Fibroblast of peridontal ligament (primary cell): ENCODE measurements around the gene ZNF839.

ENCODE experiments used
- DNase-seq: peaks from one replicate; pipeline ENCODE4 v3.0.0-alpha.2; 2010; ENCODE audit errors: extremely low read depth

The ZNF839 gene

DNA sequence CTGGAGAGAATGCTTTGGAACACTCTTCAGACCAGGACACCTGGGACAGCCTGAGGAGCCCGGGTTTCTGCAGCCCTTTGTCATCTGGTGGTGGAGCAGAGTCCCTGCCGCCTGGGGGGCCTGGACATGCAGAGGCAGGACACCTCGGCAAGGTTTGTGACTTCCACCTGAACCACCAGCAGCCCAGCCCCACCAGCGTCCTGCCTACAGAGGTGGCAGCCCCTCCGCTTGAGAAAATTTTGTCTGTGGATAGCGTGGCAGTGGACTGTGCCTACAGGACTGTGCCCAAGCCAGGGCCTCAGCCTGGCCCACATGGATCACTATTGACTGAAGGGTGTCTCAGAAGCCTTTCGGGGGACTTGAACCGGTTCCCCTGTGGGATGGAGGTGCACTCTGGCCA lies 22.0 kb downstream of the ZNF839 start:
- no peak for DNase-seq

DNA sequence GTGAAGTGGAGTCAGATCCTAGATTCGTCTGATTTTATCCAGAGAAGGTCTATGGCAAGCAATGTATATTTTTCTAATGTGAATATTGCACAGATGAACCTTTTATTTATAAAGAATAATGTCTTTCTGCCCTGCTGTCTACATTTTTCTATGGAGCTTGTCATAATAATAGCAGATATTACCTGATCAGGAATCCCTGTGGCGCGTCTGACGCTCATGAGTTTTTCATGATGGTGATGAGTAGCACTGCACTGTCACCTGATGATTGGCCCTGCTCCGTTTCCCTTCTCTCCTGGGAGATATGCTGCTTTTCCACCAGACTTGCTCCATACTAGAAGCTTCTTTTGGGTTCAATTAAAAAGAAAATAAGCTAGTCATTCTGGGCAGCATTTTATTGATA lies 22.7 kb downstream of the ZNF839 start:
- no peak for DNase-seq

DNA sequence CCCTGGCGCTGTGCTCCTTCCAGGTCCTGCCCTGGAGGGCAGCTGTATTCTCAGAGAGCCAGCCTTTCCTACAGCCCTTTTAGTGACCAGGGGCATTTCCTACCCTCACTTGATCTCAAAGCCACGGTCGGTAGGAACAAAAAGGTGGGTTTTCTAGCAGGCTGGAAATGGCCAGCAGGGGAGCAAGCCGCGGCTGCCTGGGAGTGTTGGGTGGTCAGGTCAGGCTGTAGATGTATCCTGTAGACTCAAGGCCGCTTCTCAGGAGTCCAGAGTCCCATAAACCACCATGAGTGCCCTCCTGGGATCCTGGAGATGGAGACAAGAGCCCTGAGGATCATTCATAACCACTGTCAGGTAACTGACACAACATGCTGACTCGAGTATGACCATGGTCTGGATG lies 24.5 kb downstream of the ZNF839 start:
- no peak for DNase-seq

DNA sequence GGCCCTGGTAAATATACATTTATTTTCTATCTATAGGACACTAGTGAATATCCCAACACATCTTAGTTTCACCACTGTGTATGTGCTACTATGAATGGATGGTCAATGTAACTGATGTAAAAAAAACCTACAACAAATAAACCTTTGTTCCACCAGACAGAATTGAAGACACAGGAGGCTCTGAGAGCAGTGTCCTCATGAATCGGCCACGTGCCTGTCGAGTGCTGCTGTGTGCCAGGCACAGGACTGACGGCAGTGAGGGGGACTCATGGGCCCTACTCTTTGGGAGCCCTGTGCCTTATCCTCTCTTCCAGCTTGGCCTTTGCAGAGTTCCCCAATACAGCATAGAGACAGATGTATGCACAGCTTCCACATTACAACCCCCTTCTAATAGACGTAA lies 24.9 kb downstream of the ZNF839 start:
- DNase-seq: no peak

DNA sequence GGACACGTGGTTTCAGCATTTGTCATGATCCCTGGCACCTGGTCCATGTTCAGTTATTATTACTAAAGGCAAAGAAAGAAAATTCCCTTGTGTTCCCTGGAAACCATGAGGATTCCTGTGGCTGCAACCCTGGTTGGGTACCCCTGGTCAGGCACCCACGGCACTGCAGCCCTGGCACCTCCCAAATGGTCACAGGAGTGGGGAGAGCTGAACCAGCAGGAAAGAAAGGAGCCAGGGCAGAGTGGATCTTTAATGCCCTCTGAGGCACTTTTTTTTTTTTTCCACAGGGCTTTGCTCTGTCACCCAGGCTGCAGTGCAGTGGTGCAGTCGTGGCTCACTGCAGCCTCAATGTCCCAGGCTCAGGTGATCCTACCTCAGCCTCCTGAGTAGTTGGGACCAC lies 25.7 kb downstream of the ZNF839 start:
- no peak for DNase-seq

DNA sequence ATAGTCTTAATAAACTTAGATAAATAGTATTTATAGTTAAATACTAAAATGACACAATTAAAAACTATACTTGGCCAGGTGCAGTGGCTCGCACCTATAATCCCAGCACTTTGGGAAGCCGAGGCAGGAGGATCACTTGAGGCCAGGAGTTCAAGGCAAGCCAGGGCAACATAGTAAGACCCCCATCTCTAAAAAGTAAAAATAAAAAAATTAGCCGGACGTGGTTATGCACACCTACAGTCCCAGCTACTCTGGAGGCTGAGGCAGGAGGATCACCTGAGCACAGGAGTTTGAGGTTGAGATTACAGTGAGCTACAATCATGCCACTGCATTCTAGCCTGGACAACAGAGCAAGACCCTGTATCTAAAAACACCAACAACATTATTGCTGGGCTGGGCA lies 27.1 kb downstream of the ZNF839 start:
- DNase-seq: no peak

DNA sequence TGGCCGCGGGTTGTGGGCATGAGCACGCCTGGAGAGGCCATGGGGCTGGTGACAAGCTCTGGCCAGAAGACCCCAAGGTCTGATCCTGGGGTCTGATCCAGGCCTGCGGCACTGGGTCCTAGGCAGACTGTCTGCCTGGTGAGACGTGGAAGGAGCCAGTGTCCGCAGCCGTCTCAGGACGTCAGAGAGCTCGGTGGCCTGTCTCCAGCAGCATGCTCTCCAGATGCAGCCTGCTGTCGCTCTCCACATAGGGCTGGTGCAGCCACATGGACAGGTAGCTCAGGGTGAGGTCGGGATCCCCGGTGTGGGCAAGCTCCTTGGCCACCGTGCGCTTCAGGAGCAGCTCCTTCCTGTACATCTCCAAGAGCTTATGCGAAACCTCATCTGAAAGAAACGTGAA lies 28.8 kb downstream of the ZNF839 start:
- no peak for DNase-seq

DNA sequence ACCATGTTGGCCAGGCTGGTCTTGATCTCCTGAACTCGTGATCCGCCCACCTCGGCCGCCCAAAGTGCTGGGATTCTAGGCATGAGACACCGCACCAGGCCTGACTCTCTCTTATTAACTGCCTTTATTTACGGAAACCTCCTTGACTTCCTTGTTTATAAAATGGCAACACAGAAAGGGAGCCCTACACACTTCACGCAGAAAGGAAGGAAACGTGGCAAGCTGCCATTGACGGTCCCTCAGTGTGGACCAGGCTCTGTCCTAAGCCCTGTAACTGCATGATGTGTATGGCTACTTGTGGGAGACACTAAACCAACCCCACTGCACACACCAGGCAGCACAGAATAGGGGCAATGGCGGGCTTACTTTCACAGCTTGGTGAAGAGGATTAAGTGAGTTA lies 31.5 kb downstream of the ZNF839 start:
- DNase-seq: no peak

DNA sequence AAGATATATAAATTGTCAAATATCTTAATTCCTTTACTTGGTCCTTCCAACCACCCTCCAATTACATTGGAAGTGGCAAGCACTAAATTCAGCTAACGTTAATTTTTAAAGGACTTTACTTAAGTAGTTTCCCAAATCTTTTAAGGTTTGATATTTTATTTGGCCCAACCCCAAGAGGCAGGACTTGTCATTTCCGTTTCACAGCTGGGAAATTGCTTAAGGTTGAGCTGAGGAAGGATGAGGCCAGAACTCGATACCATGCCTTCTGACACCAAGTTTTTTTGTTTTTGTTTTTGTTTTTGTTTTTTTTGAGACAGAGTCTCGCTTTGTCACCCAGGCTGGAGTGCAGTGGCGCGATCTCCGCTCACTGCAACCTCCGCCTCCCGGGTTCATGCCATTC lies 32.0 kb downstream of the ZNF839 start:
- peak; percentile 4 for DNase-seq

DNA sequence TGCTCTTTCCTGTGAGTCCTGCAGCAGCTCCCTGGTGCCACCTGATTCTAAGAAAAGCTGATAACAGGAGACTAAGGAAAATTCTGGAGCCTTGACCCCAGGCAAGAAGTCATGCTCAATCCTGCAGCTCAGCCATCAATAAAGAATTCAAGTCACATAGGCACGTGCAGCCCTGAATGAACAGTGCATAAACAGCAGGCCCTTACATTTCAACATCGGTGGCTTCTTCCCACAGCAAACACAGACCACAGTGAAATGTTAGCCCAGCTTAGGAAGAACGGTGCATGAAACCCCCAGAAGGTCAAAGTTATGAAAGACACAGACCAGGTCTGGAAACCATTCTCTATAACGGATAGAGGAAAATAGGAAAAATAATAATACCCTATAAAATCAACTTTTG lies 32.7 kb downstream of the ZNF839 start:
- no peak for DNase-seq

DNA sequence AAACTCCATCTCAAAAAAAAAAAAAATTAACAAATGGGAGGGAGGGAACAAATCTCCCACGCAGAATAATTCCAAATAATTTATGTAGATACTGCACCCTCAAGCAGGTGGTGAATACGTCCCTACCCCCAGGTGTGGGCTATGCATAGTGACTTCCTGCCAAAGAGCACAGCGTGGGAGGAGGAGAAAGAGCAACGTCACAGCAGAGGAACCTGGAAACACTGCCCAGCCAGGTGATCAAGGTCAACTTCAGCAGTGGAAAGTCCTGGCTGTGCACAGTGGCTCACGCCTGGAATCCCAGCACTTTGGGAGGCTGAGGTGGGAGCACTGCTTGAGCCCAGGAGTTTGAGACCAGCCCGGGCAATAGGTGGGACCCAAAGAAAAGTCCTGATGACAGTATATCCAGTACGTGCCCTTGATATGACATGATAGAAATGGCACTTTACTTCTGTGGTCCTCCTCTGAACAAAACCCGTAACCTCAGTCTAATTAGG lies 33.6 kb downstream of the ZNF839 start:
- DNase-seq: no peak

DNA sequence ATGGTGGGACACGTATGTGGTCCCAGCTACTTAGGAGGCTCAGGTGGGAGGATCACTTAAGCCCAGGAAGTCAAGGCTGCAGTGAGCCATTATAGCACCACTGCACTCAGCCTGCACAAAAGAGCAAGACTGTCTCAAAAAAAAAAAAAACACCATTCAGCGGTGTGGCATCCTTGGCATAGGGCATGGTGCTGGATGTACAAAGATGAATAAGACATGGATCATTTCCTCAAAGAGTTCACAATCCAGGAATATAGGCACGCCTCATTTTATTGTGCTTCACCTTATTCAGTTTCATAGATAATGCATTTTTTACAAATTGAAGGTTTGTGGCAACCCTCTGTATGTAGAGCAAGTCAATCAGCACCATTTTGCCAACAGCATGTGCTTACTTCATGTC lies 36.7 kb downstream of the ZNF839 start:
- no peak for DNase-seq

DNA sequence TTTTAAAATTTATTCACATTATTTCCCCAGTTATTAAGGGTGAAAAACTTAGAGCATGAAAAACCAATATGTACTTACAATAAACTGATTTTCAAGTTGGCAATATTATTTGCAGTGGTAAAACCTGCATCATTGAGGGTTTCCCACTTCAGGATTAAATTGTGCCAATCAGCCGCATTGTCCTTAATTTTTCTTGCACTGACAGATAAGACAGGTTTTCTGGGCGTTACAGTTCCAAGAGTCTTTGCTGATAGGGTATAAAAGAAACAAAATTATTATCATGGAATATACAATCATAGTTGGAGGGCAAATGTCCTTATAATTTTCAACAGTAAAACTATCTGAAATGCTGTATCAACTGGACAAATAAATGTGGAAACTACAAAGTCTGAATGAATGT lies 39.8 kb downstream of the ZNF839 start:
- no peak for DNase-seq

DNA sequence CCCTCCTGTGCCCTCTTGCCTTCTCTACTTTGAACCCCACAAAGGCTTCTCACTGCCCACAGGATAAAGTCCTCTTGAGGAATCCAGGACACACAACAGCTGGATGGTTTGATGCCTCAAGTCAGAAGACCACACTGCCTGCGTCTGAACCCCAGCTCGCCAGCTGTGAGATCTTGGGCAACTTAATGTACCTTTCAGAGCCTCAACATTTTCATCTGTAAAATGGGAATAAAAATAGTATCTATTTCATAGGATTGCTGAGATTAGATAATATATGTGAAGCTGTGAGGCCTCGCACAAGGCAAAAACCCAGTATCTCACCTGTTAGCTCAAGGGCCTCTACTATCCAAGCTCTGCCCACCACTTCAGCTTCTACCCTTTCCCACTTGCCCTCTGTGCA lies 40.8 kb downstream of the ZNF839 start:
- DNase-seq: no peak

DNA sequence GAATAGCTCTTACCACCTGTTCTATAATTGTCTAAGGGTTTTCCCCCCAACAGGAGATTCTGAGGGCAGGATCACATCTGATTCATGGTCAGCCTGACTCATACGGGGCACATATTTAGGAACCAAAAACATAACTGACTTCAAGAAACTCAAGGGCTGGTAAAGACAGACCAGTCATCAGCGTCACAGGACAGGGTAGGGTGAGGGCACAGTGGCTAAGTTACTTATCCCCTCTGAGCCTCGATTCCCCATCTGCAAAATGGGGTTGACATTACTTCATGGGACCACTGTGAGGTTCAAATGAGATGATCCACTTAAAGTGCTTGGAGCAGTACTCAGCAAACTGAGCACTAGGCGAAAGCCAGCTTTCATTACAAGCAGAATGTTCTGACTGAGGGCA lies 42.5 kb downstream of the ZNF839 start:
- peak; percentile 33 for DNase-seq

DNA sequence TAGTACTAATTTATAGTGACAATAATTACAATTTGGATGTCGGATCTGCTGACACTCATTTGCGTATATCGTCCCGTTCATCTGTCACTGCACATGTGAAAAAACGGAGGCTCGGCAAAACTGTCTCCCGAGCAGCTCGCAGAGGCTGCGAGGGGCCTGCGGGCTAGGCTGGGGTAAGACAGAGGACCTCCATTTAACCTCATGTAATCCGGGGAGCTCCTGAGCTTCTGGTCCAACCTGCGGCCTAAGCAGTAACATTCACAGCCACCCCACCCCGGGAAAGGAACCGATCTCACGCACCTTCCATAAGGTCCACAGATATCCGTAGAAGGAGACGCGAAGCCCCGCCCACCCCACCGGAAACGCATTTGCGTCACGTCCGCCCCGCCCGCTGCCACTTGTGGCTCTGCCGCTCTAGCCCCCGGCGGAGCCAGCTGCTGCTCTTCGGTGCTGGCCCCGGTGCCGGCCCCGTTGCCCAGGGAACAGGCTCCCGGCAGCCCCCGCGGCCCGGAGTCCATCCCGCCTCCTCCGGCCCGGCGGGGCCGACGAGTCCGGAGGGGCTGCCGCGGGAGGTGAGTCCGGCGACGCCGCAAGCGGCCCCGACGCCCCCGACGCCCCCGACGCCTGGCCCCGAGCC lies 43.1 kb downstream of the ZNF839 start, which contains the start of the genes CINP and TECPR2:
Gene CINP (minus strand): TSS at position 346 of the 637 bp plus-strand sequence. CDS start 39 bp downstream, at position 307.
Gene TECPR2 (plus strand): TSS at position 397 of the 637 bp plus-strand sequence. CDS start 13,781 bp downstream, outside the sequence.
- DNase-seq: peak; percentile 91

DNA sequence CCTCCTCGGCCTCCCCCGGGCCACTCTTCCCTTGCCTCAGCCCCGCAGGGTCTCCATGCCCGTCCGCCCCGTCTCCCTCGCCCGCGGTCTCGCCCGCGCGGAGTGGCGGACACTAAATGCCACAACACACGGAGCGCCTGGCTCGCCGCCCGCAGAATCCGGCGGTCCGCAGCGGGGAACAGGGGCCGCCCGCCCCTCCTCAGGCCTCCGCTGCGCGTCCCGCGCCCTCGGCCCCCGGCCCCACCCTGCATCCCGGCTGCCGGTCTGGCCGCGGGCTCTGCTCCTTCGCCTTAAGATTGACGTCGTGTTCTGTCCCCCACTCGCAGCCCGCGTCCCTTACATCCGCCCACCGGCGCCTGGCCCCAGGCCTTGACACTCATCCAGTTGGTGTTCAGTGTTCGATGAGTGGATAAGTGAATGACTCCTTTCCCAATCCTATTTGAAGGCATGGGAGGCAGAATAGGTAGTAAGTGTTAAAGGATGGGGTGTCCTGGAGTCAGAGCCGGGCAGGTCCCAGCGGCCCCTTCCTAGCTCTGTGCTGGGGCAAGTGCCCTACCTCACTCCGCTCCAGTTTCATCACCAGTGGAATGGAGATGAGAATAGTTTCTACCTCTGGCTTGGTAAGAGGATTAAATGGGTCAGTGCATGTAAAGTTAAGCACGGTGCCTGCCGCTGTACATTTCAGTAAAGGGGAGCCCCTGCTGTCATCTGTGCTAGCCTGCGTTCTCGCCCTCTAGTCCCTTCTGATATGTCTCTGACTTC lies 43.8 kb downstream of the ZNF839 start:
- peak; percentile 30 for DNase-seq

DNA sequence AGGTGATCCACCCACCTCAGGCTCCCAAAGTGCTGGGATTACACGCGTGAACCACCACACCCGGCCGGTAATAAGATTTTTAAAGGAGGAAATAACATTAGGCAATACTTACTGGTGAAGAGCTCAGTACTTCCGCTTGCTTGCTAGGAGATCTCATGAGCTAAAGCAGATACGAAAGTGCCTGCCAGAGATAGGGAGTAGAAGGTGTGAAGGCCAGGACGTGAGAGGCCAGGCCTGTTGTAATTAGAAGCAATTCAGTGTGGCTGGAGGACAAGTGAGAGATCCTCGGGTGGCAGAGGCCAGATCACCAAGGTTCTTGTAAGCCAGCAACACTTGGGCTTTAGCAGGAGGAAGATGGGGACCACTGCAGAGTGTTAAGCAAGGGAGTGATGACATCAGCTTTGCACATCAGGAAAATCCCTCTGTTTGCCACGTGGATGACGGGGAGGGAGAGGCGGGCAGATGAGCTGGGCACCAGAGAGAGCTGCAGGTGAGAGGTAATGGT lies 50.8 kb downstream of the ZNF839 start:
- DNase-seq: no peak

DNA sequence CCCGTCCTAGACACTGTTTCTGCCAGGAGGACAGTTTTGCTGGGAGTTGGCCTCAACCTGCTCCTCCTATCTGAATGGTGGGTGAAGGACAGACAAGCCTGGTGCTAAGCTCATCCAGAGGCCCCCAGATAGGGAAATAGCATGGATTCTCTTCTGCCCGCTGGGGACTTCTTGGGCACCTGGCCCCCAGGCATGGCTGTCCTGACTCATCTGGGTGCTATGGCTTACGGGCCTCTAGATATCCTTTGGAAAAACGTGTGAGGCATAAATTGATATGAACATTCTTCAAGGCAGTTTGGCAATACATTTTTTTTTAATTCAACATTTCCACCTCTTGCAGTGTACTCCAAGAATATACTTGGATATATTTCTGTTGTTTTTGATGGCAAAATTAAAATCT lies 51.8 kb downstream of the ZNF839 start:
- DNase-seq: no peak

DNA sequence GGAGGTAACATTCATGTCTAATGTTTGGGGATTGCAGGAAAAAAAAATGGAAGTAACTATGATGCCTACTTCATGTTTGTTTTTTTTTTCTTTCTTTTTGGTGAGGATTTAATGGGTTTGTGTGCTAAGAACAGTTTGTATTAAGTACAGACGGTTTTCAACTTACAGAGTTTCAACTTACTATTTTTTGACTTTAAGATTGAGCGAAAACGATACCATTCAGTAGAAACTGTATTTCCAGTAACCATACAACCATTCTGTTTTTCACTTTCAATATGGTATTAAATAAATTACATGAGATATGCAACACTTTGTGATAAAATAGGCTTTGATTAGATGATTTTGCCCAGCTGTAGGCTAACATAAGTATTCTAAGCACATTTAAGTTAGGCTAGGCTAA lies 53.6 kb downstream of the ZNF839 start:
- DNase-seq: no peak

DNA sequence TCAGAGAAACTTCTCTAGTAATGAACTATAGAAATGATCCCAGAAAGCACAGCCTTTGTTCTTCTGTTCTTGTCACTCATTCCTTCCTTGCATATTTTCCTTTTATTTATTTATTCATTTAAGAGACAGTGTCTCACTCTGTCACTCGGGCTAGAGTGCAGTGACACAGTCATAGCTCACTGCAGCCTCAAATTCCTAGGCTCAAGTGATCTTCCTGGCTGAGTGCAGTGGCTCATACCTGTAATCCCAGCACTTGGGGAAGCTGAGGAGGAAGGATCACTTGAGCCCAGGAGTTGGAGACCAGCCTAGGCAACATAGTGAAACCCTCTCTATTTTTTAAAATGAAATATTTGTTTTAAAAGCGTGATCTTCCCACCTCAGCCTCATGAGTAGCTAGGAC lies 54.7 kb downstream of the ZNF839 start:
- DNase-seq: no peak

DNA sequence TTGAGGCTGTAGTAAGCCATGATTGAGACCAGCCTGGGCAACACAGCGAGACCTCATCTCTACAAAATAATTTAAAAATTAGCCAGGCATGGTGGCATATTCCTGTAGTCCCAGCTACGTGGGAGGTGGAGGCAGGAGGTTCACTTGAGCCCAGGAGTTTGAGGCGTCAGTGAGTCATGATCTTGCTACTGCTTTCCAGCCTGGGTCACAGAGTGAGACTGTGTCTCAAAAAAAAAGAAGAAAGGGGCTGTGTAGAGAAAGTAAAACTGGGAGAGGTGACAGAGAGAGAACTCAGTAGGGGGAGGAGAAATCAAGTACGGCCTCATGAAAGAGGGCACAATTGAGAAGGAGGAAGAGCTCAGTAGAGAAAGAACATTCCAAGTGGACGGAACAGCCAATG lies 55.6 kb downstream of the ZNF839 start:
- no peak for DNase-seq

DNA sequence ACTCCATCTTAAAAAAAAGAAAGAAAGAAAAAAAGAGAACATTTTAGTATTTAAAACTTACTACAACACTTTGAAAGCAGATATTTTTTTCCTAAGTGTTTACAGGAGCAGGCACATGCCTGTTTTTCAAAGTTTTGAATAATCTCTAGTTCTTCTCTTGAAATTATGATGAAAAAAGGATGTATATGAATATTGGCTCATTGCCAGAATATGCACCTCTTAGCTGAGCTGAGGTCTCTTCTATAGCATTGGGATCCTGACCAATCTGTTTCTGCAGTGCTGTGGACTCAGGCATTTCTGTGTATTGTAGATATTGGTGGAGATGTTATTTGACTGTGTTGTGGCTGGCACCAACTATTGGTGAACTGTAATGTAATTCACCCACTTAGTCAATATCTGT lies 58.1 kb downstream of the ZNF839 start:
- DNase-seq: no peak
